Ishikawa (cell line): ENCODE measurements around the gene CNNM4.

Experiments
- CEBPB ChIP-seq: IDR thresholded peaks from 2 replicates; pipeline ENCODE4 v1.6.1; 2012
- CREB1 ChIP-seq: IDR thresholded peaks from 2 replicates; pipeline ENCODE4 v1.6.1; 2012; ENCODE audit warnings: low read depth
- EGR1 ChIP-seq: IDR thresholded peaks from 2 replicates; pipeline ENCODE4 v1.6.1; 2012
- EP300 ChIP-seq: IDR thresholded peaks from 2 replicates; pipeline ENCODE4 v1.6.1; 2012; ENCODE audit warnings: borderline replicate concordance
- FOXM1 ChIP-seq: IDR thresholded peaks from 2 replicates; pipeline ENCODE4 v1.6.1; 2012; ENCODE audit warnings: low read depth, borderline replicate concordance
- MAX ChIP-seq: IDR thresholded peaks from 2 replicates; pipeline ENCODE4 v1.6.1; 2012
- NFIC ChIP-seq: IDR thresholded peaks from 2 replicates; pipeline ENCODE4 v1.6.1; 2012
- RAD21 ChIP-seq: IDR thresholded peaks from 2 replicates; pipeline ENCODE4 v1.6.1; 2012; ENCODE audit warnings: low read depth
- REST ChIP-seq: IDR thresholded peaks from 2 replicates; pipeline ENCODE4 v1.6.1; 2012; ENCODE audit warnings: low read depth, mild to moderate bottlenecking
- TAF1 ChIP-seq: IDR thresholded peaks from 2 replicates; pipeline ENCODE4 v1.6.1; 2012; ENCODE audit warnings: low read depth, mild to moderate bottlenecking
- TCF12 ChIP-seq: IDR thresholded peaks from 2 replicates; pipeline ENCODE4 v1.6.1; 2012; ENCODE audit warnings: low read depth
- TEAD4 ChIP-seq: IDR thresholded peaks from 2 replicates; pipeline ENCODE4 v1.6.1; 2012
- YY1 ChIP-seq: IDR thresholded peaks from 2 replicates; pipeline ENCODE4 v1.6.1; 2012; ENCODE audit warnings: low read depth
- ZBTB7A ChIP-seq: IDR thresholded peaks from 2 replicates; pipeline ENCODE4 v1.6.1; 2012; ENCODE audit warnings: low read depth
- TF ChIP-seq, protein P1 (sequence below): IDR thresholded peaks from 2 replicates; pipeline ENCODE4 v1.6.1; 2012

Gene CNNM4

GRCh38 chr2:96811917-96812316 is 51.2 kb downstream of the CNNM4 start:
- TF ChIP-seq, protein P1, sequence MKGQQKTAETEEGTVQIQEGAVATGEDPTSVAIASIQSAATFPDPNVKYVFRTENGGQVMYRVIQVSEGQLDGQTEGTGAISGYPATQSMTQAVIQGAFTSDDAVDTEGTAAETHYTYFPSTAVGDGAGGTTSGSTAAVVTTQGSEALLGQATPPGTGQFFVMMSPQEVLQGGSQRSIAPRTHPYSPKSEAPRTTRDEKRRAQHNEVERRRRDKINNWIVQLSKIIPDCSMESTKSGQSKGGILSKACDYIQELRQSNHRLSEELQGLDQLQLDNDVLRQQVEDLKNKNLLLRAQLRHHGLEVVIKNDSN: no peak
- TF ChIP-seq FOXM1 (no peak), REST (no peak), YY1 (no peak), MAX (no peak), RAD21 (no peak), TCF12 (no peak), EGR1 (no peak), CEBPB (no peak), ZBTB7A (no peak), NFIC (no peak), EP300 (no peak), TEAD4 (no peak)

GRCh38 chr2:96813656-96814055 is 53.0 kb downstream of the CNNM4 start:
- TF ChIP-seq TCF12 (no peak), MAX (no peak), NFIC (no peak), EGR1 (no peak), FOXM1 (no peak), TEAD4 (no peak), TAF1 (no peak), RAD21 (no peak), CEBPB (no peak)
- TF ChIP-seq, protein P1: no peak

DNA sequence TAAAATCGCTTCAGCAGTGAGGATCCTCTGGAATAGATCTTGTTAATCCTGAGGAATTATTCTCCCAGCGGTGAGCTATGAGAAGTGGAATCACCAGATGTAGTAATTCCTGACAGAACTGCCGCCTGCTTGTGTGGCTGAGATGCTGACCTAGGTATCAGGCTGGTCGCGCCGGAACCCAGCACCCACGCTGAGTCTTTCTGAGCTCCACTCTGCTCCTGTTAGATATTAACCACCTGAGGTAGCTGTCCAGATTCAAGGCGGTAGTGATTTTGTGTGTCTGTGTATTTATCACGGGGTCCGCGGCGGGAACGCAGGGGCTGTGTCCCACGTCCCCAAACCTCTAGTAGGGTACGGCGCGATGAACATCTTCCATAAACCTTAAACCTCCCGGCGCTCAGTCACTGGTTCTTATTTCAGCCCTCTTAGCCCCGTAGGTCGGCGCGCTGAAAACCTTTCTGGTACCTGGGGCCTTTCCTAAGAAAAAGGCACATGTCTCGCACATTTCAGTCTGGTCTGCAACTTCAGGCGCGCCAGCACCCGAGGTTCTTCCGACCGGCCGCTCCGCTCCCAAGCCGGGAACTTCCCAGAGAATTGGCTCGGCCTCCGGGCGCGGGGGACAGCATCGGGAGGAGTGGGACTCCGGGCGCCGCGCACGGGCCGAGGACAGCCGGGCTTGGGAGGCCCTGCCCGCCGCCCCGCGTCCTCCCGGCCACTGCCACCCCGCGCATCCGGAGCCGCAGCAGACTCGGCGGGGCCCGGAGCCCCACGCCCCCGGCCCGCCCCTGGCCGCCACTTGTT is 54.8 kb downstream of the CNNM4 start:
- peak; percentile 47; the same call in 1 of the 2 replicates for TF ChIP-seq MAX
- TF ChIP-seq, protein P1: no peak
- no peak for TF ChIP-seq EGR1
- peak; percentile 59 for TF ChIP-seq ZBTB7A

DNA sequence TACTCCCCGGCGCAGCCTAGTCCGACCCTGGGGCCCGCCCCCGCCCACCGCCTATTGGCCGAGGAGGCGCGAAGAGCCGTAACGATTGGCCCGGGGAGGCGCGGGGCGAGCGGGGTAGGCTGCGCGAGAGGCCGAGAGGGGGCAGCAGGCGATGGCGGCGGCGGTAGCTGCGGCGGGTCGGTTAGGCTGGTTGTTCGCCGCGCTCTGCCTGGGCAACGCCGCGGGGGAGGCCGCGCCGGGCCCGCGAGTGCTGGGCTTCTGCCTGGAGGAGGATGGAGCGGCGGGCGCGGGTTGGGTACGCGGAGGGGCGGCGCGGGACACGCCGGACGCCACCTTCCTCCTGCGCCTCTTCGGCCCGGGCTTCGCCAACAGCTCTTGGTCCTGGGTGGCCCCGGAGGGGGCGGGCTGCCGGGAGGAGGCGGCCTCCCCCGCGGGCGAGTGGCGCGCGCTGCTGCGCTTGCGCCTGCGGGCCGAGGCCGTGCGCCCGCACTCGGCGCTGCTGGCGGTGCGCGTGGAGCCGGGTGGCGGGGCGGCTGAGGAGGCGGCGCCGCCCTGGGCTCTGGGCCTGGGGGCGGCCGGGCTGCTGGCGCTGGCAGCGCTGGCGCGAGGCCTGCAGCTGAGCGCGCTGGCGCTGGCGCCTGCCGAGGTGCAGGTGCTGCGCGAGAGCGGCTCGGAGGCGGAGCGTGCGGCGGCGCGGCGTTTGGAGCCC is 55.6 kb downstream of the CNNM4 start, which contains the start of gene CNNM3:
Gene CNNM3 (plus strand): TSS at position 142 of the 709 bp plus-strand sequence. CDS start 10 bp downstream, at position 152.
- TF ChIP-seq TEAD4 (no peak), YY1 (peak; percentile 89), TCF12 (peak; percentile 13; the same call in 1 of the 2 replicates), EGR1 (peak; percentile 65; the same call in 1 of the 2 replicates), TAF1 (peak; percentile 60; the same call in 1 of the 2 replicates), EP300 (peak; percentile 34; the same call in 1 of the 2 replicates), RAD21 (no peak), CREB1 (no peak), NFIC (no peak), ZBTB7A (peak; percentile 33), REST (no peak), MAX (peak; percentile 21; the same call in 1 of the 2 replicates)
- TF ChIP-seq, protein P1: no peak
